NCI-H2196 treated with DMSO at 0.1 percent for 48 hours (cell line): ENCODE results near the gene PBXIP1.
"Not testable (repeated sequence)": the region's sequence is repeated elsewhere in the genome, so short reads cannot be mapped to it uniquely, and the experiment has no call there.

Source experiments
- DNase-seq: peaks from one replicate; lab custom pipeline; 2025; ENCODE audit not compliant: unreplicated experiment; lab: John Stamatoyannopoulos, UW

Gene PBXIP1

DNA sequence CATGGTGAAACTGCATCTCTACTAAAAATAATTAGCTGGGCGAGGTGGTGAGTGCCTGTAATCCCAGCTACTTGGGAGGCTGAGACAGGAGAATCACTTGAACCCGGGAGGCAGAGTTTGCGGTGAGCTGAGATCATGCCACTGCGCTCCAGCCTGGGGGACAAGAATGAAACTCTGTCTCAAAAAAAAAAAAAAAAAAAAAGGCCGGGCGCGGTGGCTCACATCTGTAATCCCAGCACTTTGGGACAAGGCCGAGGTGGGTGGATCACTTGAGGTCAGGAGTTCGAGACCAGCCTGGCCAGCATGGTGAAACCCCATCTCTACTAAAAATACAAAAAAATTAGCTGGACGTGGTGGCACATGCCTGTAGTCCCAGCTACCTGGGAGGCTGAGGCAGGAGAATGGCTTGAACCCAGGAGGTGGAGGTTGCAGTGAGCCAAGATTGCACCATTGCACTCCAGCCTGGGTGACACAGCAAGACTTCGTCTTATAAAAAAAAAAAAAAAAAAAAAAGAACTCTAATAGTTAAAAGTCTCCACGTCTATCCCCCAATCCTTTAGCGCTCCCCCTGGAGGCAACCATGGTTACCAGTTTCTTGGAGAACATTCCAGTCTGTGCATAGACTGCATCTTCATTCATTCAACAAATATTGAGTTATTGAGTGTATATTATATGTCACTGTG is 39.5 kb upstream of the PBXIP1 start:
- not testable (repeated sequence) for DNase-seq

DNA sequence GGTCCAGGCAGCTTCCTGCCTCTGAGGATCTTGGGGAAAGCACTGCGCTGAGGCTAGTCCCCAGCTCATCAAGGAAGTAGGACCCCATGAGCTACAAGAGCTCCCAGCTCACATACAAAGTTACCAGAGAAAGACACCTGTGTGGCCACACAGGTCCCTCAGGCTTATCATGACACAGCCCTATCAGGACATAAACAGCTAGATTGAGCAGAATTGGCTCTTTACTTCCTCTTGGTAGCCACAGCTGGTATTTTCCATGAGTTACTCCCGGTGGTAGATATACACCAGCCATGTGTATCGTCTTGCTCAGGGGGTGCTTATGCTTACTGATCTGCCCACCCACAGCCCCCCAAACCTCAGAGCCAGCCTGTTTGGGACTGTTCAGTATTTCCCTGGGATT is 38.7 kb upstream of the PBXIP1 start:
- no peak for DNase-seq

DNA sequence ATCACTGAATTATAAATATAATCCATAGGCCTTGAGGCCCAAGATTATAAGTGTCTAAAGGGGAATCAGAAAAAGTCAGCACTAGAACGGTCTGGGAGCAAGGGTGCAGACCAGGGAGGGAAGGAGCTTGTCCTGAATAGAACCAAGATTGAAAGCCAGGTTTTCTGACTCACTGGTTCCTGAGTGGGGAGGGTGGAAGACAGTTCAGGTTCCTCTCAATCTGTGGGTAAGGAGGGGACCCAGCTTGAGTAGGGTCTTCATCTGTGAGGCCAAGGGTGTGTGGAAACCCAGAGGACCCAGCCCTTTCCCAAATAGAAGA is 38.3 kb upstream of the PBXIP1 start:
- no peak for DNase-seq

DNA sequence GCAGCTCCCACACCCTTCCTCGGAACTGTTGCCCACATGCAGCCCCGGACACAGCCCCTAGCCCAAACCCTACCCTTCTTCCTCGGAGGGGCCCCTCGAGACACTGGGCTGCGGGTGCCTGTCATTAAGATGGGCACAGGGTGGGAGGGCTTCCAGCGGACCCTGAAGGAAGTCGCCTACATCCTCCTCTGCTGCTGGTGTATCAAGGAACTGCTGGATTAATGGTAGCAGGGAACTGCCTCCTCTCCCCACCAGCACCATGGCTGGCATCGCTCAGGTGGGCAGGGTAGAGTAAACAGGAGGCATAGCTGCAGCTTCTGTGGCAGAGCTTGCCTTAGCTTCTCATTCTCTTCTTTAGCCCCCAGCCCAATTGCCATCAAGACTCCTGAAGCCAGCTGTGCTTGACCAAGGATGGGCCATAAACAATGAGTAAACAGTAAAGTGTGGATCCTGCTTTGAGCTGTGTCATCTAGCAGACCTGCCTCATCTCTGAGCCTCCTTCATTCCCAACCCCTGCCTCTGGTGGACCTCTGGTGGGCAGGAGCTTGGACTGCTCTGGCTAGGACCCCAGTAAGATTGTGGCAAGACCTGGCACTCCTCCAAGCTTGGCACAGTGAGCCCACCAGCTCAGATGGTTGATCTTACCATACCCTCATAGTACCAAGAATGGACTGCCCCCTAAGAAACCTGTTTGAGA is 37.8 kb upstream of the PBXIP1 start, which contains the start of gene LENEP:
LENEP (plus strand) TSS at position 15 of the 697 bp plus-strand sequence; CDS start at position 37, 22 bp downstream.
- no peak for DNase-seq

DNA sequence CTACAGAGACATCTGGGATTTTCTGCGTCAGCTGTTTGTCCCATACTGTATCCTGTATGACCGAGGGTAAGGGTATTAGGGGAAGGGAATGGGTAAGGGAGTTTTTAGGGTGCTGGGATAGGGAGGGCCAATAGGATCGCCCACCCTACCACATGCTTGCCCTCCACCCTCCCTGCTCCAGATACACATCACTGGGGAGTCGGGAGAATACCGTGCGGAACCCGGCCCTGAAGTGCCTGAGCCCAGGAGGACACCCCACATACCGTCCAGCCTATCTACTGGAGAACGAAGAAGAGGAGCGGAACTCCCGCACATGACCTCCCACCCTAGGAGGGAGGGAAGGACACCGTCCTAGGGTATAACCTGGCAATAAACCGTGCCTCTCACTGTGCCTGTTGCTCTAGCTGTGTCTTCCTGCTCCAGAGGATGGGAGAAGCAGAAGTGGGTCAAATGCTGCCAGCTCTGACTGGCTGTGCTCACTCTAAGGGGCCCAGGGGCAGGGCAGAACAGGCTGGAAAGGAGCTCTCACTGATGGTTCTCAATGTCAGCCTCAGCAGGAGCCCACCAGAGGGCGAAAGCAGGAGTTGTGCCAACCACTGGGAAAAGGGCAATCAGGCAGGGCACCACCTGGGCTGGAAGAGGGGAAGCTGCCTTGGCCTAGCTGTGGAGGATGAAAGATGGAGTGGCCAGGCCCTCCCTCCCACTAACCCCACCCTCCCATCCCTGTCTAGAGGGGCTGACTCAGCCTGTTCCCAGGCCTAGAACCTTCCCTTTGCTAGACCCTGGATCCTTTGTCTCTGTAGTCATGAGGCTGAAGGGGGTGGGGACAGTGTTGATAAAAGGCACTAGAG is 37.0 kb upstream of the PBXIP1 start:
- no peak for DNase-seq

DNA sequence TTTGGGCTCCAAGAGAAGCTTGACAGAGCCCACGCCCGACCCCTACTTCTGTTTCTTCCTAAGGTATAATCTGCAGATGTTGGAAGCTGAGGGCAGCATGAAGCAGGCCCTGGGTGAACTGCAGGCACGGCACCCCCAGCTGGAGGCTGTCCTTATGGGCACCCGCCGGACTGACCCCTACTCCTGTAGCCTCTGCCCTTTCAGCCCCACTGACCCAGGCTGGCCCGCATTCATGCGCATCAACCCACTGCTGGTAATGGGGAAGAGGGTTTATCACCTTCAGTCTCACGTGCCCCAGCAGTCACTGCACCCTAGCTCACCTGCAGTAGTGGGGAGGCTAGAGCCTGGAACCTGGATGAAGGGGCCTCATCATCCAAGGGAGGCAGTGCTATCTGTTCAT is 34.4 kb upstream of the PBXIP1 start:
- no peak for DNase-seq

DNA sequence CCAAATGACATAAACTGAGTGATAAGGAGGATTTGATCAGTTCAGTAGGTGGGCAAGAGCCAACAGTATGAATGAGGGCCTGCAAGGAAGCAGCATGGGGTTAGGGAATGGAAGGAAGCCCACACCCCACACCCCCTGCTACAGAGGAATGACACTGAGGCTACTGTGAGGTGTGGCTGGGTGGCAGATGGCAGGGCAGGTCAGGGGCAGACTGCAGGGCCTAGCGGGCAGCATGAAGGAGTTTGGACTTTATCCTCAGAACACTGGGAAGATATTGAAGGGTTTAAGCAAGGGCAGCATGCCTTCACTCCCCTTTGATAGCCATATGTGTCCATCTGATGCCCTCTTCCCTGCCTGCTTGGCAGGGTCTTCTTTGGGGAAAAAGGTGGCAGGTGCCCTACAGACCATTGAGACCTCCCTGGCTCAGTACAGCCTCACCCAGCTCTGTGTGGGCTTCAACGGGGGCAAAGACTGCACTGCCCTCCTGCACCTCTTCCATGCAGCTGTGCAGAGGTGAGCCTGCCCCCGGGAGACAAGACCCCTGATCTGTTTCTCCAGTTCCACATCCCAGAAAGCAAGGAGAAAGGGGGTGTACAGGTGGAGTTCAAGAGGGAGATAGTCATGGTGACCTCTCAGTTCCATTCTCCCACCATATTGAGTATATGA is 33.4 kb upstream of the PBXIP1 start:
- no peak for DNase-seq

DNA sequence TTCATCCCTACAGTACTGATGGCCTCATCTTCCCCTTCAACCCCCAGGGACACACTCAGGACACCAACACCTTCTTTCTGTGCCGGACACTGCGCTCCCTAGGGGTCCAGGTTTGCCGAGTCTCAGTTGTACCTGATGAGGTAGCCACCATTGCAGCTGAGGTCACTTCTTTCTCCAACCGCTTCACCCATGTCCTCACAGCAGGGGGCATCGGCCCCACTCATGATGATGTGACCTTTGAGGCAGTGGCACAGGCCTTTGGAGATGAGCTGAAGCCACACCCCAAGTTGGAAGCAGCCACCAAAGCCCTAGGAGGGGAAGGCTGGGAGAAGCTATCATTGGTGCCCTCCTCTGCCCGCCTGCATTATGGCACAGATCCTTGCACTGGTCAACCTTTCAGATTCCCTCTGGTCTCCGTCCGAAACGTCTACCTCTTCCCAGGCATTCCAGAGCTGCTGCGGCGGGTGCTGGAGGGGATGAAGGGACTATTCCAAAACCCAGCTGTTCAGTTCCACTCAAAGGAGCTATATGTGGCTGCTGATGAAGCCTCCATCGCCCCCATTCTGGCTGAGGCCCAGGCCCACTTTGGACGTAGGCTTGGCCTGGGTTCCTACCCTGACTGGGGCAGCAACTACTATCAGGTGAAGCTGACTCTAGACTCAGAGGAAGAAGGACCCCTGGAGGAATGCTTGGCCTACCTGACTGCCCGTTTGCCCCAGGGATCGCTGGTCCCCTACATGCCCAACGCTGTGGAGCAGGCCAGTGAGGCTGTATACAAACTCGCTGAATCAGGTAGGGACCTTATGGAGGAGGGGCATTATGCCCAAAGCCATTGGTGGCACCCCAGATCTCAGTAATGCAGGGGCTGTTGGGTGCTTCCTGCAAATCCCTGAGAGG is 32.4 kb upstream of the PBXIP1 start:
- no peak for DNase-seq

DNA sequence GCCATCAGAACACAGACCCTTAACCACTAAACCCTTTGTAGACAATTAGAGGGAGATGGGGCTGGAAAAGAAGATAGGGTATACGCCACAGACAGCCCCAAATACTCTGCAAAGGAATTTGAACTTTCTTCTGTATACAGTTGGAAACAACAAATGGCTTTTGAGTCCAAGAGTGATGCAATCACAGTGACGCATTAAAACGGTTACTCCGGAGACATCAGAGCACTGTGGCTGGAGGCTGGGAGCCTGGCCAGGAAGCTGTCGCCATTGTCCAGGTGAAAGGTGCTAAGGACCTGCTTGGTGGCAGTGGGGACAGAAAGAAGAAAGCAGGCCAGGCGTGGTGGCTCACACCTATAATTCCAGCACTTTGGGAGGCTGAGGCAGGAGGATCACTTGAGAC is 31.4 kb upstream of the PBXIP1 start:
- no peak for DNase-seq

DNA sequence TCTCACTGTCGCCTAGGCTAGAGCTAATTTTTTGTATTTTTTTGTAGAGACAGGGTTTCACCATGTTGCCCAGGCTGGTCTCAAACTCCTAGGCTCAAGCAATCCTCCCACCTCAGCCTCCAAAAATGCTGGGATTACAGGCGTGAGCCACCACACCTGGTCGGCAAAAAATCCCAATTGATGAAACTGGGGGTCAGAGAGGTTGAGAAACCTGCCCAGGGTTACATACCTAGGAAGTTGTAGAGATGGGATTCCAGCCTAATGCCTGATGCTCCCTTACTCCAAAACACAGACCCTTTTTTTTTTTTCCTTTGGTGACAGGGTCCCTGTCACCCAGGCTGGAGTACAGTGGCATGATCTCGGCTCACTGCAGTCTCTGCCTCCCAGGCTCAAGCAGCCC is 30.8 kb upstream of the PBXIP1 start:
- DNase-seq = not testable (repeated sequence)

DNA sequence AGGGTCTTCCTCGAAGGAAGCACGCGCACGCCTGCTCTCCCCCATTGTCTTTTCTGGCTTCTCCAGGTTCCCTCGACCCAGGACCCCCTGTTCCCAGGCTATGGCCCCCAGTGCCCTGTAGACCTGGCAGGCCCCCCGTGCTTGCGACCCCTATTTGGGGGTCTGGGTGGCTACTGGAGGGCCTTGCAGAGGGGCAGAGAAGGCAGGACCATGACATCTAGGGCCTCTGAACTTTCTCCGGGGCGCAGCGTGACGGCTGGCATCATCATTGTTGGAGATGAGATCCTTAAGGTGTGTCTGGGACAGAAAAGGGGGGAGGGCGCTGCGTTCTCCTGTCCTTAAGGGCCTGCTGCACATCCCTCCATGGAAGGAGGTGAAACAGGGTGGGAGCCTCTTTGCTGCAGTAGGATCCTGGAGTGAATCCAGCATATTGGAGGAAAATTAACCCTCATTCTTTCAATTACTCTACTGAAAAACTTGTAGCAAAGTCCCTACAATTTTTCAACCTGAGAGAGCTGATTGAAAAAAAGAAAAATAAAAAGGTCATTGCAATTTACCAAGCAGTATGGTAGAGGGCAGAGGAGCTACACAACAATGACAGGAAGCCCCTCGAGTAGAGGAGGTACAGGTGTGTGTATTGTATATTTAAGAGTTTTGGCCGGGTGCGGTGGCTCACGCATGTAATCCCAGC is 28.0 kb upstream of the PBXIP1 start:
- DNase-seq = no peak

DNA sequence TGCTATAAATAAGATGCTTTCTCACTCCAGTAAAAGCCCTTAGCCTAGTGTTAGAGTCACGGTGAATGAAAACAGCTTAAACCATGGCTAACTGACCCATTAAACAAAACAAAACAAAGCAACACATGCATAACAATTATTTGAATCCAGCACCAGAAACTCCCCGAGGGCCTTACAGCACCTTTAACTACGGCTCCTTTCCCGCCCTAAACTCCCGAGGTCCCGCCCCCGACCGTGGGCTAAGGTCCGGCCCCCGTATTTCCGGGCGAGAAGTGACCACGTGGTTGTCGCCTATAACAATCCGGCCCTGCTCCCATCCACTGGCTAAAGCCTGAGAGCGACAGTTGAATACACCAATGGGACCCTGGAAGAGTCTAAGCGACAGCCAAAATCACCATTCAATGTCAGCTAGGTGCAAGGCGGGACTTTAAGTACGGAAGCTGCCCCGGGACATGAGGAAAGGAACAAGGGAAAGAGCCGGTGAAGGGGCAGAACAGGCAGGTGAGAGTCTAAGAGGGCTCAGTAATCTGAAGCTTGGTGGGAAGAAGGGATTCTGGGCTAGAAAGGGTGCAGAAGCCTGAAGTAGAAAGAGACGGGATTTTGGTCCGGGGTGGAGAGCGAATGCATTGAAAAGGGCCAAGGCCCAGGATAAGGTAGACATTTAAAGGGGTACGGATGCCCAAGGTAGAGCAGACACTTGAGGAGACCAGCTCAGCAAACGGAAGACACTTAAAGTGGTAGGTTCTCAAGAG is 27.2 kb upstream of the PBXIP1 start, which contains the start of gene FLAD1:
FLAD1 (plus strand) TSS at position 448 of the 752 bp plus-strand sequence. CDS start 351 bp downstream, outside the sequence.
- DNase-seq = peak; percentile 99

DNA sequence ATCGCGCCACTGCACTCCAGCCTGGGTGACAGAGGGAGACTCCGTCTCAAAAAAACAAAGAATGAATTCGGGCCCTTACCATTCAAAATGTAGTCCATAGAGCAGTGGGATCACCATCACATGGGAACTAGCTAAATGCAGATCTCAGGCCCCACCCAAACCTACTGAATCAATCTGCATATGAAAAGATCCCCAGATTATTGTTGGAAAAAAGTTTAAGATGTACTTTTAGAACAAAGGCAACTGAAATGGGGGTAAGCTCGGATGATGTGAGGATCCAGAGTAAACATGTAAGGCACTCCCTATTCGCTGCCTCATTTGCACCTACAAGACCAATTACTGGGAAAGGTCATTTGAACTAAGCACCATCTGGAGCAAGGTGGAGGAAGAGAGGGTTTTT is 26.4 kb upstream of the PBXIP1 start:
- DNase-seq = no peak

DNA sequence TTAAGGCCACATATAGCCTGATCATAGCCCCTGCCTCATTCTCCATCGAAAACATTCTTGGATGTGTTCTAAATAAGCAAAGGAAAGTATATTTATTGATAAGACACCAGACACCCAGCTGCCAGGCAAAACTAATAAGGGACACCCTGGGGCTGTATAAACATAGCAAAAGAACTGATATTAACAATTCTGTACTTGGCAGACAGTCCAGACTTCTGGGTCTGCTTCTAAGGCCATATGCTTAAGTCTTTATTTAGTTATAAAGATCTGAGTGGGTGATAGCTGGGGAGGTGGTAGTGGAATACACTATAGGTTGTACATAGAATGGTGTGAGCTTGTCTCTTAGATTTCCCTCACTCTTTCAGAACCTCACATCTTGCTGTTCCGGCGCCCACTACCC is 22.5 kb upstream of the PBXIP1 start:
- DNase-seq = no peak

DNA sequence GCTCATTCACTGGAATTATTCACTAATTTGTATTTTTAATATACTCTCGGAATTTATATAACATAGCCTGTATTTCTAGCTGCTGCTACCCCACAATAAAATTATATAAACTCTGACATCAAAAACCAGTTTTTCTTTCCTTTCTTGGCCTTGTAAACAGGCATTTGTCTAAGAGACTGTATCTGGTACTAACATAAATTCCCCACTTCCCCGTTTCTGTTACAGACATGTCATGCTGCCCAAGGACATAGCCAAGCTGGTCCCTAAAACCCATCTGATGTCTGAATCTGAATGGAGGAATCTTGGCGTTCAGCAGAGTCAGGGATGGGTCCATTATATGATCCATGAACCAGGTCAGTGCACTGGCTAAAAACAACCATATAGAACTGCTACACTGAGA is 21.9 kb upstream of the PBXIP1 start:
- DNase-seq = not testable (repeated sequence)

DNA sequence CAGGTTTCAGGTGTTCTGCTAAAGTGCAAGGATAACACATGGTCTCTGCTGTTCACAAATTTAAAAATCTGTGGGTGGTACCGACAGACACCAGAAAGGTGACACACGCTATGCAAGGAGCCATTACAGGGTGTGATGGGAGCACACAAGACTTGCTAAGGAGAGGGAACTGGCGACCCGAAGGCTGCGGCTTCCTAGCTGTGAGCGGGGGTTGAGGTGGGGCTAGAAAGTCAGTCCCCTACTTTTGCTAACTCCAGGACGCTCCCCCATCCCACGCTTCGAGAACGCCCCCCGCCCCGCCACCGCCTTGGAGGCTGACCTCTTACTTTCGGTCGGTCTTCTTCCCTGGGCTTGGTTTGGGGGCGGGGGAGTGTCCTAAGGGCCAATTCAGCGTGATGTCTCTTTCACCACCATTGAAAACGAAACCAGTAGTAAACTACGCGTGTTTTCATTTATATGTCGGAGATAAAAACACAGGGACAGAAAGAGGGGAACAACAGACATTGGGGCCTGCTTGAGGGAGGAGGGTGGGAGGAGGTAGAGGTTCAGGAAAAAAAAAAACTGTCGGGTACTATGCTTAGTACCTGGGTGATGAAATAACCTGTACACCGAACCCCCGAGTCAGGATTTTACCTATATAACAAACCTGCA is 19.6 kb upstream of the PBXIP1 start:
- no peak for DNase-seq

DNA sequence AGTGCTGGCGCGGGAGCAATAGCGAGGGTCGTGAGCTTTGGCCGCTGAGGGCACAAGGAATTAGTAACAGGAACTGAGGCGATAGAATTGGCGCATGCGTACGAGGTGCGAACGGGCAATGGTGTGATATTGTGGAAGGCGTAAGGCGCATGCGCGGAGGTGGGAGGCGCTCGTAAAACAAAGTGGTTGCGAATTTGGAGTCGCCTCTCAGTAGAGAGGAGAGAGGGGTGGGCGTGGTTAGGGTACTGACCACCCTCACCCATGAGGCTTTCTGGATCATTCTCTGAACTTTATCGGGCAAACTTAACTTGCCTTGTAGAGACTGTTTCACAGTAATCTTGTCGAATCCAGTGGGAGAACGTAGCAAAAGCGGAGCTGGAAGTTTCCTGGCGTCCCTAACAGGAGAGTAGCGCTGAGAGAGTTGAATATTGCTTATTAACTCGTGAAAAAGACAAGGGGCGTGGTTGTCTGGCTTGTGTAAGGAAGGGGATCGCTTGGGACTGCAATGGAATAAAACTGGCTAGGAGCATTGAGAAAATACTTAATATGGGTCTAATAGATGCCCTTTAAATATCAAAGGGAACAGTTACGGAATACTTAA is 19.0 kb upstream of the PBXIP1 start:
- peak; percentile 94 for DNase-seq
